Renal pelvis (tissue), 4 donors: ENCODE results near the gene ANKRD11. TPM values are rescaled to one million over a fixed set of nuclear protein-coding genes. Genes with fewer than 3 reads are reported as not detected.
"Not testable (repeated sequence)": the region's sequence is repeated elsewhere in the genome, so short reads cannot be mapped to it uniquely, and the experiment has no call there.

Source experiments
- DNase-seq: peaks from one replicate; pipeline ENCODE4 v3.0.0-alpha.2; 2013
- polyA plus RNA-seq, 3 donors: library from polyadenylated mRNA; unstranded; fragments of 120-200 nt; gene quantifications; one replicate each; pipeline ENCODE4 v1.2.1, GENCODE V29; 2013; ENCODE audit not compliant: insufficient read length in 3 of 3

ANKRD11 gene
- polyA plus RNA-seq, 3 donors = 98.8 to 129 (median 113) TPM

DNA sequence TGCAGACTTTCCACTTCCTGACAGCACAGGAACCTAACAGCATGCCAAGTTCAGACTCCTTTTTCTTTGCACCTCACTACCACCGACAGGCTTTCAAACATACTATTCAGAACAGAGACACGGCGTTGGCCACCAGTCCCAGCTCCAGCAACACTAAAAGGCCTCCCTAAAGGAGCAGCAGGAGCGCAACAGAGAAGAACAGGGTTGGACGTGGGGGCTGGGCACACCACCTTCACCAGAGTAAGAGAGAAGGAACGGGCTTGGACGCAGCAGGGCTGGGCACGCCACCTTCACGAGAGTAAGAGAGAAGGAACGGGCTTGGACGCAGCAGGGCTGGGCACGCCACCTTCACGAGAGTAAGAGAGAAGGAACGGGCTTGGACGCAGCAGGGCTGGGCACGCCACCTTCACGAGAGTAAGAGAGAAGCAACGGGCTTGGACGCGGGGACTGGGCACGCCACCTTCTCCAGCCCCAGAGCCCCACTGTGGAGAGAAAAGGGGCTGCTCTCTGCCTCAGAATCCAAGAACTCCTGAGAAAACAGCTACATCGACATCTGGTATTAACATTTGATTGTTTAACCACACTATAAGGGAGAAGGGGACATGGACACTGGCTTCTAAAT, 56.9 kb downstream of the ANKRD11 start:
- not testable (repeated sequence) for DNase-seq

DNA sequence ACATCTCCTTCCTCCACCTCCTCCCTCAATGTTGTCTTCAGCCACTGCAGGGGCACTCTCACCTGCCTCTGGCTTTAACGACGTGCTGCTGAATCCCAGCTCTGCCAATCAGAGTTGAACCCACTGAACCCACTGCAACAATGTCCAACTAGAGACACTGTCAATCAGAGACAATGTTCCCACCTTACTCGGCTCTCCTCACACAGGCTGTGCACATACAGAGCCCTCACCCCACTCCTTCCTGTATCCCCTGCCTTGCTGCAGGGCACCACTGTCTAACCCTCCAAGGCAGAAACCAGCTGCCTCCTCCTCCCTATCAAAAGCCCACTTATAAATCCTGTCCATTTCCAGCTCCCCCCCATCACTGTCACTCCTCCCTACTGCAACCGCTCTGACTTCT, 58.7 kb downstream of the ANKRD11 start:
- no peak for DNase-seq

DNA sequence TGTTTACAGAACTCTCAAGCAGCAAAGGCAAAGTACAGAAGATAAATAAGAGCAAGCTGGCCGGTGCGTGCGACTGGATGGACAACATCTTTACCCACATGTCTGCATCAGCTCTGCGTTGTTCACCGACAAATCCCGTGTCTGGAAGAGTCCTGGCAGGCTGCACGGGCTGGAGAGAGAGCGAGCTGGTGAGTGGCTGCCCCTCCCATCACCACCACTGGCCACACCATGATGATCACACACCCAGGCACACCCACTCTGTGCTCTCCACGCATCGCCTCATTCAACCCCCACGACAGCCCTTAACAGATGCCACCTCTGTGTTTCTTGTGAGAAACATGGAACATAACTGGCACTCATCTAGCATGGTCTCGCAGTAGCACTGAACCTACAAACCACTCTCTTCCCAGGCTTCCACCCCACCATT, 59.2 kb downstream of the ANKRD11 start:
- DNase-seq = no peak

GRCh38 chr16:89430436-89431157, 59.8 kb downstream of the ANKRD11 start:
- no peak for DNase-seq

- DNase-seq = not testable (repeated sequence)
Measured at GRCh38 chr16:89428605-89429004, 61.8 kb downstream of the ANKRD11 start.

- no peak for DNase-seq
Measured at GRCh38 chr16:89426736-89427530, 63.4 kb downstream of the ANKRD11 start.

DNA sequence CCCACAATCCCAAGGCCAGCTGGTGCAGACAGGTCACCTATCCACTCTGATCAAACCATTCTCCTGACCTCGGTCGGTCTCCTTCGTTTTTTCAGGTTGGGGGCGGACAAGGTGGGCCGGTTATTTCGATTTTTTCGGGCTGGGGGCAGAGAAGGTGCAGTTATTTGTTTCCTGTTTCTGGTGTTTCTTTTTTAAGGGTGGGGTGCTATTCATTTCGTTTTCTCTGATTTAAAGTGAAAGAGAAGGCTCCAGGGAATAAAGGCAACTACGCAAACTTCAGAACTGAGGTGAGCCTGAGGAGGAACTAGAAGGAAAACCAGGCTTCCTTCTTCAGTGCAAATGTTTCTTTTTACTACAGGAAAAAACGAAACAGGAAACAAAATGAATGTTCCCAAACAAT, 64.8 kb downstream of the ANKRD11 start:
- DNase-seq = no peak

DNA sequence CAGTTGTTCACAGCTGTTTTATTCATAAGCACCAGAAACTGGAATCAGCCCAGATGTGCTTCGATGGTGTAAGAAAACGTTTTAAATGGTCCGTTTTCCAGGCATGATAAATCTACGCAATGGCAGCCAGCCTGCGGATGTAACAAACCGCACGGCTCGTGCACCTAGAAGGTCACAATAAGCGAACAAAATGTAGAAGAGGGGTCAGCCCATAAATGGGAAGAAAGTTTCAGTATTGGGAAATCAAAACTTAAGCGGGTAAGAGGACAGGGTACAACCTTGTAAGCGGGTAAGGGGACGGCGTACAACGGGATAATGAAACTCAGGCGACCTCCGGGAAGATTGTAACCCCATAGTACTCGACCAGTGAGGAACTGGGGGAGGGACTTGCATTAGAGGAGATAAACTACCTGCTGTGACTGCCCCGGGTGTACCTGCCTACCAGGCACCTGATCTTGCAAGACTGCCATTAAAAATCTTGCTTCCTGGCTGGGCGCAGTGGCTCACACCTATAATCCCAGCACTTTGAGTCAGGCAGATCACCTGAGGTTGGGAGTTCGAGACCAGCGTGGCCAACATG, 66.6 kb downstream of the ANKRD11 start:
- DNase-seq = no peak

DNA sequence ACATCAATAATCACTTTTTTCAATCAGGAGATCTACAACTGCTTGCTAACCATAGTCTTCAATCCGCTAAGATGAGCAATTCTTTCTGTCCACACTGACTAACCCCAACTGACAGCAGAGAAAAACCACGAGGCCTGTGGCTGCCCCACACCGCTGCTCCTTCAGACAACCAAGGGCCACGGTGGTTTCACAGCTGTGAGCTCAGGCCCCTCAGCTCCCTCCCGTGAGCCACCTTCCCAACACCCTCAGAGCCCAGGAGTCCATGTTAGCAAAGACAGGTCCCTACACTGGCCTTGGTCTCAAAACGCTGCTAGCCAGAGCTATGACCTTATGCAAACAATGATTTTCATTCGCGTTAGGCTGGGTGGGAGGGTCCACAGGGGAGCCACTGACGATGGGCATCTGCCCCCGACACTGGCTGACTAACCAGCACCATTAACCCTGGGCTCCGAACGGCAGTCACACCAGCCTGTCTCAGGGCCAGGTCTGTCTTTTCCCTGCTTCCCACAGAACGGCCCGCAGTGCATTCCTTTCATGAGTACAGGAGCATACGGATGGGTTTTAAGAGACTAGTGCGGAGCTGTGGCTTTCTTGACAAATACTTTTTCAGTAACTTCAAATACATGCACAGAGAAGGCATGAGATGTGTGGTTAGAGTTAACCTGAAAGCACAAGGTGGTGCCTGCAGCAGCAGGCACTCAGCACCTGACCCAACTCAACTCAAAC, 67.3 kb downstream of the ANKRD11 start:
- DNase-seq = no peak

- no peak for DNase-seq
Measured at GRCh38 chr16:89422527-89422904, 67.8 kb downstream of the ANKRD11 start.

DNA sequence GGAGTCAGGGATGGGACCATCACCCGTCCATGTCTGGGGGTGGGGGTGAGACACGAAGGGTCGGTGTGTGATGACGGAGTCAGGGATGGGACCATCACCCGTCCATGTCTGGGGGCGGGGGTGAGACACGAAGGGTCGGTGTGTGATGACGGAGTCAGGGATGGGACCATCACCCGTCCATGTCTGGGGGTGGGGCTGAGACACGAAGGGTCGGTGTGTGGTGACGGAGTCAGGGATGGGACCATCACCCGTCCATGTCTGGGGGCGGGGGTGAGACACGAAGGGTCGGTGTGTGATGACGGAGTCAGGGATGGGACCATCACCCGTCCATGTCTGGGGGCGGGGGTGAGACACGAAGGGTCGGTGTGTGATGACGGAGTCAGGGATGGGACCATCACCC, 69.1 kb downstream of the ANKRD11 start:
- DNase-seq = not testable (repeated sequence)

GRCh38 chr16:89420204-89420603, 70.2 kb downstream of the ANKRD11 start:
- DNase-seq = no peak

- DNase-seq = no peak
Measured at GRCh38 chr16:89418352-89418751, 72.0 kb downstream of the ANKRD11 start.

- DNase-seq = no peak
Measured at GRCh38 chr16:89417352-89417751, 73.0 kb downstream of the ANKRD11 start.

- no peak for DNase-seq
Measured at GRCh38 chr16:89413811-89414585, 76.4 kb downstream of the ANKRD11 start.

DNA sequence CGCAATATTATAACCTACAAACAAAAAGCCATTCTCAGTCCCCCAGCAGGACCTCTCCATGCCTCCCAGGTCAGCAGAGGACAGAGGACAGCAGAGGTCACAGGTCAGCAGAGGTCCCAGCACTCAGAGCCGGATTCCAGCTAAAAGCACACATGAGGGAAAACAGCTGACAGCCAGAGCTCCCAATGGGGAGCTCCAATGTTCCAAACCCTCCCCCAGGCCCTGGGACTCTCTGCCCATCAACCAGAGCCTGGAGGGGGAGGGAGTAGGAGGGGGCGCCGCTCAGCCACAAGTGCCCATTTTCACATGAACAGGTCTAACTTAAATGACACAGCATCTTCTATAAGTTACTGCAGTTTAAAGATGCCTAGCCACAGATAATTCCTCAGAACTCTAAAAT, 77.5 kb downstream of the ANKRD11 start:
- no peak for DNase-seq

- DNase-seq = no peak
Measured at GRCh38 chr16:89411335-89411850, 79.0 kb downstream of the ANKRD11 start.

- DNase-seq = peak; percentile 47
Measured at GRCh38 chr16:89410794-89411309, 79.5 kb downstream of the ANKRD11 start.

DNA sequence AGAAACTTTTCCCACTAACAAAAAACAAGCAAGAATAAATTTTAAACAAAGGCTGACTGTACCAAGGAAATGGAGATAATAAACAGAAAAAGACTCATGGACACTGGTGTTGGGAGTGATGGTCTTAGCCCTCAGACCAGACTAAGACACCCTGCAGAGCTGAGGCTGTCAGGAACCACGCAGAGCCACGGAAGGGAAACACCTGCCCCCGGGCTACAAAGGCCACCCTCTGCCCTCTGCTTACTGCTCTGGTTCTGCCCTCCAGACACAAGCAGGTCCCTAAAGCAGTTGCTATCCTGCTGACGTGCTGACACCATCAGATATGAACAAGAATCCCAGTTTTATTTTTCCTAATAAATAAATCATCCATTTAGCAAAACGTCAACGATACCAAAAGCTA, 80.0 kb downstream of the ANKRD11 start:
- no peak for DNase-seq

GRCh38 chr16:89409161-89409711, 81.1 kb downstream of the ANKRD11 start:
- no peak for DNase-seq
